ENCODE measurements around the gene KRT5.
A peak's percentile ranks its signal among the peaks of the same experiment; 100 is the strongest.

Gene KRT5

GRCh38 chr12:52519826-52520662 is at the start of gene KRT5:
Gene KRT5 (minus strand): TSS chr12:52520394. CDS start chr12:52520296, 98 bp downstream.
- DNase-seq: no peak

DNA sequence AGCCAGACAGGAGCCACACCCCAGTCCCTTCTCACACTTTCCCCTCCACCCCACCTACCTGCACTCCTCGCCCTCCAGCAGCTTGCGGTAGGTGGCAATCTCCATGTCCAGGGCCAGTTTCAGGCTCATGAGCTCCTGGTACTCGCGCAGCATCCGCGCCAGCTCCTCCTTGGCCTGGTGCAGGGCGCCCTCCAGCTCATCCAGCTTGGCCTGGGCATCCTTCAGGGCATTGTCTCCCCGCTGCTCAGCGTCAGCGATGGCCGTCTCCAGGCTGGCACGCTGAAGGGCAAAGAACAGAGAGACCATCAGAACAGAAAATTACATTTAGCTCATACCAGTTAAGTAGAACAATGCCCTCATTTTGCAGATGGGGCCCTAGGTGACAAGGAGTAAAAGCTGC is 47.9 kb upstream of the KRT5 start:
- no peak for DNase-seq

GRCh38 chr12:52566847-52567291 is 46.7 kb upstream of the KRT5 start:
- peak; percentile 35 for DNase-seq

DNA sequence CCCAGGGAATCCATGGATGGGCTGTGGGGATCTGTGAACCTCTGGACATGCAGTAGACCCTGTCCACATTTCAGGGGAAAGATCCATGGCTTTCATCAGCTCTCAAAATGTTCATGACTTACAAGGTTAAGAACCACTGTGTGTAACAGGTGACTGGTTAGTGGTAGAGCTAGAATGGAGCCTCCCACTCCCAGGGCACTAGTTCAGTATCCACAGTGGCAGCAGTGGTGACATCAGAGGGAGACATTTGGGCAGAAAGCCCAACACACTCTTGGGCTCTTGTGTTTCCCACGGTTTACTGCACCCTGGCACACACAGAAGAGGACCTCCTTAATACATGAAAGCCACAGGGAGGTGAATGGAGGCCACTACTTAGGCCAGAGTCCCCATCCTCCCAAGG is 44.4 kb upstream of the KRT5 start:
- no peak for DNase-seq

- no peak for DNase-seq
Measured at GRCh38 chr12:52561880-52562449, 41.8 kb upstream of the KRT5 start.

- DNase-seq: no peak
Measured at GRCh38 chr12:52559979-52560378, 39.8 kb upstream of the KRT5 start.

GRCh38 chr12:52558781-52559445 is 38.7 kb upstream of the KRT5 start:
- DNase-seq: no peak

DNA sequence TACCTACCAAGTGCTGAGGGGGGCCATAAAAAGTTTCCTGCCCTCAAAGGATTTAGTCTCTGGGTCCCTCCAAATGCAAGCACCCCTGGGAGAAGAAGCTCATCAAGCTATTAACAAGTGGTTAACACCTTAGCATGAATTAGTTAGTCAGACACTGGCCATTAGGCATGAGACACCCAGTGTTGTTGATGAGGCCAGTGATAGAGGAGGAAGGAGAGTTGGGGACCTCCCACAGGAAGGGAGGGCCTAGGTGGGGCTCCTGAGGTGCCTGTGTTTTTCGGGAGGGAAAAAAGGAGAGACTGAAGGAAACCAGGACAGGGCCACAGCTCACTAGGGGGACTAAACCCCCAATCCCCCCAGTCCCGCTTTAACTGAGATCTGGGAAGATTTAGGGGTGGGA is 37.3 kb upstream of the KRT5 start:
- no peak for DNase-seq

- DNase-seq: no peak
Measured at GRCh38 chr12:52555577-52555976, 35.4 kb upstream of the KRT5 start.

DNA sequence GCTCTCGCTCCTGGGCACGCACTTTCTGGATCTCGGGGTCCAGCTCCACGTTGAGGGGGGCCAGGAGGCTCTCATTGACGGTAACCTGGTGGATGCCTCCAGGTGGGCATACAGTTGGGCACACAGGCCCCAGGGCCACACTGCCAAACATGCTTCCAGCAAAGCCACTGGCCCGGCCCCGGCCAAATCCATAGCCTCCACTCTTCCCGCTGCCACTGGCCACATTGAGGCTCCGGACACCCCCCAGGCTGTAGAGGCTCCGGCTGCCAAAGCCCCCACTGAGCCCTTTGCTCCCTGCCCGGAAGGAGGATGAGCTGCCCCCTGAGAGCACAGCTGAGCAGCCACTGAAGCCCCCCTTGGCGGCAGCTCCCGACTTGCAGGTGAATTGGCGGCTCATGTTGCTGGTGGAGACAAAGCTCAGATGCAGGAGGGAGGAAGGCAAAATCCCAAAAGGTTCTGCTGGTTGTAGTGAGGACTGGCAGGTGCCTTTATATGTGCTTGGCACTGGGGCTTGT is 32.5 kb upstream of the KRT5 start, which contains the start of gene KRT71:
TSS of gene KRT71 (minus strand) at position 465 of the 515 bp plus-strand sequence. CDS start at position 397, 68 bp downstream.
- no peak for DNase-seq

DNA sequence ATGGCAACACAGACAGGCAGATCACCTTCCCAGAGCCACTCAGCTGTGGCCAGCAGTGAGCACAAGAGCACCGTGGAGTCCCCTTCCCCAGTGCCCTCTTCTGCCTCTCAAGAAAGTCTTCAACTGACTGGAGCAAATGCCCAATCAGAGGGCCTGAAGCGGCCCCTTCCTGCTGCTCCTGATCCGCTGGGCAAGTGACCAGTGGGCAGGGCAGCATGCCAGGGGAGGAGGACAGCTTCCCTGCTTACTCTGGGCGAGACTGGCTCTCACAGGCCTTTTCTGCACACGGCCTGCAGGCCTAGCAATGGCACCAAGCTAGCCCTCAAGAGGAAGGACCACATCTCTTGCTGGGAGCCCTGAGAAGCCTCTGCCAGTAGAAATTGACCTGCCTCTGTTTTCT is 31.9 kb upstream of the KRT5 start:
- DNase-seq: no peak

DNA sequence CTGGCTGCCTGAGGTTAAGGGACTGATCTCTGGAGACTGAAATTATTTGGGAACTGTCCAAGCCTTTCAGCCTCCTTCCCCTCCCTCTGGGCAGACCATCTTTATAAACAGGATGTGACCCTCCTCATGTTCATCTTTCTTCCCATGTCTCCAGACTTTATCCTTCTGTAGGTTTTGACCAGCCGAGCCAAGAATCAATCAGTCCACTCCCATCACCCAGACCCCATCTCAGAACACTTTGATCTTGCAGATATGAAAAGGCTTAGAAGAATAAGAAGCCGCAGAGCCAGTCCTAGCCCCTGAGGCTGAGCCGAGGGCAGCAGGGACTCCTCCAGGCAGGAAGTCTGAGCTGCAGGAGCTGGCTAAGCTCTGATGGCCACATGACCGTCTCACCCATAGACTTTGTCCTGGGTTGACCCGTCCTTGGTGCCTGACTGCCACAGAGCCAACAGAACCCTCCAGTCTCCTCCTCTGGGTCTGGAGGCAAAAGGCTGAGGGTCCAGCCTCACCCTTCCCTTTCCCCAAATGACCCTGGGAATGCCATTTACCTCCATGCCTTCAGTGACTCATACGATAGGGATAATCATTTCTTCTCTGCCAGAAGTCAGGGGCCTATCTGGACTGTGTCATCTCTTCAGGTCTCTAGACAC is 31.1 kb upstream of the KRT5 start:
- no peak for DNase-seq

GRCh38 chr12:52546126-52546525 is 25.9 kb upstream of the KRT5 start:
- no peak for DNase-seq

GRCh38 chr12:52543985-52544883 is 24.0 kb upstream of the KRT5 start:
- no peak for DNase-seq

DNA sequence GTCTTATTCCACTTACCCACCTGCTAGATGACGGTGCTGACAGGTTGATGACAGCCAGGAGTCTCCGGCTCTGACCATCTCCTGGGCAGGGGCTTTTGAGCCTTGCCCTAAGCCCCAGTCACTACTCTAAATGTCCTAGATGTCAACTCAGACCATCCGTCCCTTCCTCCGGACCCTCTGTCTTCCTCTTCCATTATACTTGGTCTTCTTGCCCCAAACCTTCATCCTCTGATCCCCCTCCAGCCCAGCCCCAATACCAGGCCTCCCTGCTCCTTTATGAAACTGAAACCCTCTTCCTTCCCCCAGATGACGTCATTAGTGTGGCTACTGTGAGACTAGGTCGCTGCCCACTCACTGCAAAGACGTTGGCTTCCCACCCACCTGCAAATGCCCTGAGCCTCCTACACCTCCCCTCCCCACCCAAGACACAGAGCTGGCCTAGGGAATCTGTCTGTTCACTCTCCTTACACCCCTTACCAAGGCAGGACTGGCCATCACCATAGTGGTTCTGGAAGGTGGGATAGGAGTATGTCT is 22.7 kb upstream of the KRT5 start:
- DNase-seq: no peak

DNA sequence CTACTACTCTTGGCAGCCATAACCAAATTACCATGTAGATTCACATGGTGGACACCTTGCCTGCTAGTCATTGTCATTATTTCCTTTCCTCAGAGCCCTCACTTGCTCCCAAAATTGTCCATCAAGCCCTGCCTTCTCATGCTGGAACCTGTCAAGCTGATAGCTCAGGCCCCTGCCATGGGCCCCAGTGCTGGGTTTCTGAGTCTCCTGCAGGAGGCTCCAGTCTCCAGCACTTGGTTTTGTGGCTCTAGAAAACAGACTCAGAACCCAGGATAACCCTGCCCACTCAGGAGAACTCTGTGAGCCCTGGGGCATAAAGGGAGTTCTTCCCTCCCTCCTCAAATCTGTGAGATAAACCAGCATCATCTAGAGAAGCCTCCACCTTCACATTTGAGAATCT is 22.0 kb upstream of the KRT5 start:
- no peak for DNase-seq

DNA sequence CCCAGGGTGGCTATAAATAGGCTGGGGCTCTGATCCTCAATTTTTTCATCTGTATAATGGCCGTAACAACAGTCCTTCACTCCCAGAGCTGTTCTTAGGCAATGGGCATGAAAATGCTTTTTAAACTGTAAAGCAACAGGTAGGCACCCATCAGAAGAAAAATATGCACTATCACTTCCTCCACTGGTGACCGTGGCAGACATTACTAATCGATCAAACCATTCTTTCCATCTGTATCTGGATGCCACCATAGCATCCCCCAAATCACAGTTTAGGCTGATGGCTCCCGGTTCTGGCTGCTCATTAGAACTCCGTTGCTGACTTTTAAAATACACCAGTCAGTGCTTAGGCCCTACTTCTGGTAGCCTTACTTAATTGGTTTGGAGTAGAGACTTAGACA is 21.5 kb upstream of the KRT5 start:
- DNase-seq: no peak

DNA sequence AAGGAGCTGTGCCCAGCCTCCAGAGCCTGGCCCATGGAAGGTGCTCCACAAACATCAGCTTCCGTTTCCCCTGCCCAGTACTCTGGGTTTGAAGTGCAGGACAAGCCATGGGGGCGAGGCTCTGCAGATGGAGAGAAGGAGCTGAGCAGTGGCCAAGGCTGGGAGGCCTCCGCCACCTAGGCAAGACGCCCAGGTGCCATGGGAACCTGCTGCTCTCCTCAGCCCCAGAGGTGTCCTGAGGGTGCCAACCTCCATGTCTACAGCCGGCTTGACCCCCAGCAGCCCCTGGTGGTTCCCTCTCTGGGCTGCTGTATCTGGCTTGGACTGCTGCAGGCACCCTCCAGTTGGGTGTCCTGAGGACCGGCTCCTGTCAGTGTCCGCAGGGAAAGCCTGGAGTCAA is 20.3 kb upstream of the KRT5 start:
- no peak for DNase-seq

DNA sequence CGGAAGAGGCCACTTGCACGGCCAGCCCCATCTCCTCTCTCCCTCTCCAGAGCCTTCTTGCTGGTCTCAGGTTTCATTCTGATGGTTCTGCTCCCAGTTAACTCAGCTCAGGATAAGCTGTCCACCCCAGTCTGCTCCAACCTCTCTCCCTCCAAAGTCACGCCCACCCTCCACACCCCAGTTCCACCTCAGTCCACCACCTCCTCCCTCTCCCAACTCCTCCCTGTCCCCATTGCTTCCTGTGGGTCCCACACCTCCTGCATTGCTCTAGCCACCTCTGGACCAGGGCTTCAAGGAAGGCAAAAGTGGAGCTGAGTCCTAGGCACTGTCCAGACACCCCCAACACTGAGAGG is 19.6 kb upstream of the KRT5 start:
- no peak for DNase-seq

DNA sequence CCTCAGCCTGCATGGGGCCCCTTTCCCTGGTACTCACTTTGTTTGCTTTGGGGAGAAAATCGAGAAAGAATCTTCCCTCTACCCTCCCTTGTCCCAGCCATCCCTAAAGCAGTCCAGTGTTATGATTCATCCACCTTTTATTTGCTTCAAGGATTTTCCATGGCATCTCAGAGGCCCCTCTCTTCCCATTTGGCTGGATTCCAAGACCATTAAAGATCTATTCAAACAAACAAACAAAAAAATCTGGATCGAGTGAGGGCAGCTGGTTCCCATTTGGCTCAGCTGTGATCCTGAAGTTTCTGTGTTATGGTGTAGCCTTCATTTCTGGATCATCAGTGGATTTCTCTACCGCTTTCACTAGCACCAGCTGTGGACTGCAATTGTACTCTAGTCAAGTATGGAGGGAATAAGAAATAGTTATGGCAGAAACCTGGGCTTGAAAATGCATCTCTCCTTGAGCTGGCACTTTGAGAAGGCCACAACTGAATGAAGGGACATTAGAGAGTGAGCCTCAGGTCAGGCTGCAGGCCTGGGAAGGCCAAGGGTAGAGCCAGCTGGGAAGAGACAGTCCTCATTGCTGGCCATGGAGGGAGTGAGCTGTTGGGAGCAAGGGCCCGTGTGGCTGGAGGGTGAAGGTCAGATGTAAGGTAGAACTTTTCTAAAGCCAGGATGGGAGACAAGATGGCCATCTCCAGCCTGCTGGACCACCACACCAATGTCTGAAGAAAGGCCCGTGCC is 19.1 kb upstream of the KRT5 start:
- DNase-seq: no peak

DNA sequence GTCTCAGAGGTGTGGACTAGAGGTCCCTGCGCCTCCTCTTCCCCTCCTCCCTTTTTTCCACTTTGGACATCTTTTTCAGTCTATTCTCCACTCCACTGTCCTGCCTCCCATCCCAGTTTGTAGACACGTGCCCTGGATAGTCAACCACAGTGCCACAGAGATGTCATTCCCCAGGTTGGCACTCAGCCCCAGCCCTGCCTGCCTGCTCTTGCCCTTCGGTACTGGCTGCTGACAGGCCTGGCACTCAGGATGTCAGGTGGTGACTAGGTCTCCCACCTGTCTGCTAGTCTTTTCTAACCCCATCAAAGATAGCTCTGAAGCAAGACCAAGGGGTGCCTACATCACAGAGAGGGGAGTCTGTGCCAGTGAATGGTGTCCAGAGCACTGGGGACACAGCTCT is 16.9 kb upstream of the KRT5 start:
- DNase-seq: no peak

Data from NCI-H1436 (cell line).